ENCODE measurements around the gene INSIG2.

The INSIG2 gene

GRCh38 chr2:118102433-118103082 is 14.3 kb downstream of the INSIG2 start:
- DNase-seq: no peak

- DNase-seq: no peak
These were observed 16.0 kb downstream of the INSIG2 start for GRCh38 chr2:118103951-118104940.

- DNase-seq: no peak
These were observed 17.2 kb downstream of the INSIG2 start for GRCh38 chr2:118105497-118105896.

GRCh38 chr2:118106926-118107325 is 18.7 kb downstream of the INSIG2 start:
- no peak for DNase-seq

- DNase-seq: no peak
These were observed 22.0 kb downstream of the INSIG2 start for GRCh38 chr2:118110310-118110709.

- no peak for DNase-seq
These were observed 22.7 kb downstream of the INSIG2 start for GRCh38 chr2:118110991-118111390.

- DNase-seq: no peak
These were observed 24.6 kb downstream of the INSIG2 start for GRCh38 chr2:118112771-118113334.

- DNase-seq: no peak
These were observed 26.6 kb downstream of the INSIG2 start for GRCh38 chr2:118114863-118115262.

- DNase-seq: no peak
These were observed 27.5 kb downstream of the INSIG2 start for GRCh38 chr2:118115761-118116160.

- DNase-seq: no peak
These were observed 30.2 kb downstream of the INSIG2 start for GRCh38 chr2:118118479-118118878.

GRCh38 chr2:118119158-118119727 is 31.0 kb downstream of the INSIG2 start:
- DNase-seq: no peak

- DNase-seq: no peak
These were observed 31.6 kb downstream of the INSIG2 start for GRCh38 chr2:118119761-118120400.

- no peak for DNase-seq
These were observed 32.1 kb downstream of the INSIG2 start for GRCh38 chr2:118120401-118120780.

GRCh38 chr2:118121101-118121500 is 32.8 kb downstream of the INSIG2 start:
- no peak for DNase-seq

GRCh38 chr2:118121986-118122524 is 33.8 kb downstream of the INSIG2 start:
- no peak for DNase-seq

- no peak for DNase-seq
These were observed 34.5 kb downstream of the INSIG2 start for GRCh38 chr2:118122594-118123281.

GRCh38 chr2:118123561-118124232 is 35.4 kb downstream of the INSIG2 start:
- DNase-seq: no peak

- DNase-seq: no peak
These were observed 36.1 kb downstream of the INSIG2 start for GRCh38 chr2:118124288-118124891.

- no peak for DNase-seq
These were observed 39.0 kb downstream of the INSIG2 start for GRCh38 chr2:118127250-118127649.

GRCh38 chr2:118128826-118129225 is 40.6 kb downstream of the INSIG2 start:
- no peak for DNase-seq

GRCh38 chr2:118130385-118130784 is 42.1 kb downstream of the INSIG2 start:
- DNase-seq: no peak
